IPS-20b (cell line): ENCODE results near the gene THAP5.

Experiments used
- H3K27ac ChIP-seq: one replicate; pipeline ENCODE4 v1.5.1; 2013; ENCODE audit warnings: low read length
- H3K27me3 ChIP-seq: 2 replicates; pipeline ENCODE4 v1.6.1; 2013; ENCODE audit warnings: mild to moderate bottlenecking, low read length, inconsistent platforms; ENCODE audit not compliant: insufficient read depth
- H3K36me3 ChIP-seq: 2 replicates; pipeline ENCODE4 v1.6.1; 2013; ENCODE audit warnings: low read depth, mild to moderate bottlenecking, inconsistent platforms, low read length, moderate library complexity; ENCODE audit not compliant: insufficient read depth
- H3K4me1 ChIP-seq: 2 replicates; pipeline ENCODE4 v1.6.1; 2013; ENCODE audit warnings: mild to moderate bottlenecking, control low read depth, inconsistent platforms, low read length, moderate library complexity; ENCODE audit not compliant: insufficient read depth
- H3K4me3 ChIP-seq: 2 replicates; pipeline ENCODE4 v1.5.1; 2013; ENCODE audit warnings: mild to moderate bottlenecking, low read length, inconsistent platforms
- H3K9ac ChIP-seq: 2 replicates; pipeline ENCODE4 v1.6.1; 2013; ENCODE audit warnings: low read depth, mild to moderate bottlenecking, inconsistent platforms, low read length, moderate library complexity
- H3K9me3 ChIP-seq: 2 replicates; pipeline ENCODE4 v1.6.1; 2013; ENCODE audit warnings: mild to moderate bottlenecking, low read depth, low read length, inconsistent platforms; ENCODE audit not compliant: insufficient read depth

Gene THAP5

DNA sequence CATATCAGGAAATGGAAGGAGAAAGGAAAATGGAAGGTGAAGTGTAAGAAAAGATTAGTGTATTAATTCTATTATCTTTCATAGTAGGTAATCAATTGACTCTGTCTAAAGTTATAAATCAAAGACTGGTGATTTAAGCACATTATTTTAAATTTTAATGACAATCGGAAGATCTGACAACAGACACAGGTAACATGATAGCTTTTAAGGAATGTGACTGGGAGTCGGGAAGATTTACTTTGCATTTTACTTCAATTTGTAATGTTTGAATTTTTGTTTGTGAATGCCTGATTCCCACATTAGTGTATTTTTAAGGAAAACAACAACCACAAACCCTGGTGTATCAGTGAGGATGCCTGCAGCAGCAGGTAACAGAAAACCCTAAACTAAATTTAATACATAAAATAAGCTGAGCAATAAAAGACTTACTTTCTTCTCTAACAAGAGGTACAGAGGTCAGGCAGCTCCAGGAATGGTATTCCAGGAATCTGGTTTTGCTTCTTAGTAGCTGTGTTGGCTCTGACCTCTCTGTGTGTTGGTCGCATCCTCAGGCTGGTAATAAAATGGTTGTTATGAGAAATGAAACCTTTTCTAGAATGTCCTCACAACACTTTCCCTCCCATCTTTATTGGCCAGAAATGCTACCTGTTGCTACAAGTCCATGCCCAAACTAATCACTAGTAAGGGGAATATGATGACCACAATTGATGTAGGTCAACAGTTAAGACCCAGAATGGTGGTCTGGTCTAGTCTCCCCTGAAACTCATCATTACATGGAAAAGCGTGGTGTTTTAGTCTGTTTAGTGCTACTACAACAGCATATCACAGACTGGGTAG, 12.4 kb upstream of the THAP5 start:
- H3K36me3 ChIP-seq, result peaks cover 15% of the 10 kb centered on the region
- H3K4me3 ChIP-seq, result peak overlapping the region; percentile 21
- H3K4me1 ChIP-seq, result peaks cover 13% of the 10 kb centered on the region; the same call in 1 of the 2 replicates
- no peaks in the 10 kb centered on the region for H3K27me3 ChIP-seq
- peaks cover 14% of the 10 kb centered on the region; the same call in 1 of the 2 replicates for H3K9me3 ChIP-seq
- no peak overlapping the region for H3K9ac ChIP-seq
- peak overlapping the region; percentile 40 for H3K27ac ChIP-seq

- peaks cover 14% of the 10 kb centered on the region; the same call in 1 of the 2 replicates for H3K9me3 ChIP-seq
- H3K27me3 ChIP-seq, result no peaks in the 10 kb centered on the region
- H3K27ac ChIP-seq, result no peak overlapping the region
- peaks cover 15% of the 10 kb centered on the region for H3K36me3 ChIP-seq
- H3K4me3 ChIP-seq, result no peak overlapping the region
- no peak overlapping the region for H3K9ac ChIP-seq
- H3K4me1 ChIP-seq, result peaks cover 13% of the 10 kb centered on the region; the same call in 1 of the 2 replicates
These were observed 10.8 kb upstream of the THAP5 start for GRCh38 chr7:108580298-108580697.

DNA sequence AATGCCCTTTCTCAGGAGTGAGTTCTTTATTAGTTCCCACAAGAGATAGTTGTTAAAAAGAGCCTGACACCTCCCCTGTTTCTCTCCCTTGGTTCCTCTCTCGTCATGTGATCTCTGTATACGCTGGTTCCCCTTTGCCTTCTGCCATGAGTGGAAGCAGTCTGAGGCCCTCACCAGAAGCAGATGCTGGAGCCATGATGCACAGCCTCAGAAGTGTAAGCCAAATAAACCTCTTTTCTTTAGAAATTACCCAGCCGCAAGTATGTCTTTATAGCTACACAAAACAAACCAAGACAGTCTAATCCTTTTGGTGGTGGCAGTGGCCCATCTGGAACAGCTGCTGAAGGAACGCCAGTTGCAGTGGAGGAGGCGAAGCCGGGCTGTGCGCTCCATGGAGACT, 9.4 kb upstream of the THAP5 start:
- H3K27ac ChIP-seq, result no peak overlapping the region
- no peaks in the 10 kb centered on the region for H3K27me3 ChIP-seq
- peaks cover 14% of the 10 kb centered on the region; the same call in 1 of the 2 replicates for H3K9me3 ChIP-seq
- H3K36me3 ChIP-seq, result peaks cover 24% of the 10 kb centered on the region
- H3K4me3 ChIP-seq, result no peak overlapping the region
- H3K4me1 ChIP-seq, result peaks cover 13% of the 10 kb centered on the region; the same call in 1 of the 2 replicates
- H3K9ac ChIP-seq, result no peak overlapping the region

DNA sequence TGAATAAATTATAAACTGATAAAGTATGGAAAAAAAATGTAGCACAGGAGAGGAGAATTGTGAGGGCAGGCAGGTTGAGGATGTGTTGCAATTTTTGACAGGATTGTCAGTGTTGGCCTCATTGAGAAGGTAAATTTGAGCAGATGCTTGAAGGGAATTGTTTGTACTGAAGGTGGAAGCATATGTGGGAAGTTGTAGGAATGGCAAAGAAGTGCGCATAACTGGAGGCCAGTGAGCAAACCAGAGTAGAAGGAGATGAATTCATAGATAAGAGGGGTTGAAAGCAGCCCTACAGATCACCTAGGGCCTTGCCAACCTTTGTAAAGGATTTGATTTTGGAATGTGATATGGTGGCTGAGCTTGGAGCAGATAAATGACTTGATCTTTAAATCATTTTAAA, 6.6 kb upstream of the THAP5 start:
- H3K27me3 ChIP-seq, result no peaks in the 10 kb centered on the region
- H3K4me3 ChIP-seq, result no peak overlapping the region
- no peak overlapping the region for H3K9ac ChIP-seq
- H3K9me3 ChIP-seq, result peaks cover 14% of the 10 kb centered on the region; the same call in 1 of the 2 replicates
- H3K4me1 ChIP-seq, result peaks cover 4% of the 10 kb centered on the region
- H3K27ac ChIP-seq, result no peak overlapping the region
- H3K36me3 ChIP-seq, result peaks cover 43% of the 10 kb centered on the region

GRCh38 chr7:108575156-108575555, 5.7 kb upstream of the THAP5 start:
- Histone ChIP-seq H3K36me3 (peaks cover 43% of the 10 kb centered on the region), H3K4me3 (no peak overlapping the region), H3K27ac (no peak overlapping the region), H3K4me1 (peaks cover 5% of the 10 kb centered on the region; the same call in 1 of the 2 replicates), H3K9me3 (peaks cover 12% of the 10 kb centered on the region; the same call in 1 of the 2 replicates), H3K9ac (no peak overlapping the region), H3K27me3 (no peaks in the 10 kb centered on the region)

DNA sequence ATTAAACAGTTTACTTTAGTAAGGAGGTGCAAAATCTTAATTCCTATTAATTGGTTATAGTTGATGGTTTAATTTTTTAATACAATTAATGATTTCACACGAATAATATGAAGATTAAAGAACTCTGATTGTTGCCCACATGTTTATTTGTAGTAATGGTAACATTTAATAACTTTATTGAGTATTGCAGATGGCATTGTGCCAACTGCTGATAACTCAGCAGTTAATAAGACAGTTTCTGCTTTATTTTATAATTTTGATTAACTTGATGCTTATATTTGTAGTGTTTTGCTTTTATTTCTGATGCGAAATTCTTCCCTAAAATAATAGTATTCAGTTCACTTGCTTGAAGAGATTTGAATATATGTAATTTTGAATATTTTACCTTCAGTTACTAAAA, 3.0 kb upstream of the THAP5 start:
- Histone ChIP-seq H3K9me3 (no peaks in the 10 kb centered on the region), H3K4me3 (no peak overlapping the region), H3K27me3 (no peaks in the 10 kb centered on the region), H3K36me3 (peaks cover 31% of the 10 kb centered on the region), H3K27ac (no peak overlapping the region), H3K9ac (no peak overlapping the region), H3K4me1 (peaks cover 15% of the 10 kb centered on the region)

DNA sequence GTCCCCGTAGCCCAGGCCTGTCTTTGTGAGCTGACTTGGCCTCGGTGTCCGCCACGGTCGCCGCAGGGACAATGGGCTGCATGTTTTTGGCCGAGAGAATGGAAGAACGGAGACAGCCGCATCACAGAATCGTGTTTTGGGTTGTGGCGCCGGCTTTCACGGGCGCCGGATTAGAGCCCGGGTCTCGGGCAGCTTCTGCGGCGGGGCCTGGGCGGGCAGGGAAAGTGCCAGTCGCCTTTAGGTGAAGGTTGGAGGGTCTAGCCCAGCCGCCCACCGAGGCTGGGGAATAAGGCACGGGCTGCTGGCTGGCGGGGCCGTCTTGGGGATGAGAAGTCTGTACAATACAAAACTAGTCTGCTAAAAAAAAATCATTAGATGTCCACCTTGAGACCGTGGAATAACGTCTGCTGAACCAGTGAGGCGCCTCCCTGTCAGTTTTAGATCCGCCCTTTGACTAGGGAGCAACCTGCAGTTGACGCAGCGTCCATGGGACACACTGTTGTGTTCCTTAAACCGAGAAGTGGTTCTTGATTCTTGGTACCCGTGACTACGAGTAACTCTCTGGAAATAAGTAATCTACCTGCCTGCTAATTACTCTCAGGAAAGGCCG, 745 bp upstream of the THAP5 start:
- Histone ChIP-seq H3K36me3 (peaks cover 36% of the 10 kb centered on the region), H3K4me1 (peaks cover 15% of the 10 kb centered on the region), H3K4me3 (peak overlapping the region; percentile 94)

GRCh38 chr7:108568801-108569380, 615 bp downstream of the THAP5 start:
- H3K9ac ChIP-seq, result peak overlapping the region; percentile 97
- no peaks in the 10 kb centered on the region for H3K27me3 ChIP-seq
- peaks cover 40% of the 10 kb centered on the region for H3K36me3 ChIP-seq
- H3K9me3 ChIP-seq, result no peaks in the 10 kb centered on the region
- peak overlapping the region; percentile 78 for H3K27ac ChIP-seq
- H3K4me1 ChIP-seq, result peaks cover 15% of the 10 kb centered on the region
- peak overlapping the region; percentile 94 for H3K4me3 ChIP-seq

More for the DNA sequence above, 745 bp upstream of the THAP5 start:
- no peaks in the 10 kb centered on the region for H3K9me3 ChIP-seq
- H3K9ac ChIP-seq, result peak overlapping the region; percentile 90
- no peak overlapping the region for H3K27ac ChIP-seq
- no peaks in the 10 kb centered on the region for H3K27me3 ChIP-seq

- H3K27me3 ChIP-seq, result no peaks in the 10 kb centered on the region
- H3K36me3 ChIP-seq, result peaks cover 29% of the 10 kb centered on the region
- no peak overlapping the region for H3K9ac ChIP-seq
- no peaks in the 10 kb centered on the region for H3K9me3 ChIP-seq
- H3K4me3 ChIP-seq, result no peak overlapping the region
- H3K4me1 ChIP-seq, result peaks cover 11% of the 10 kb centered on the region
- no peak overlapping the region for H3K27ac ChIP-seq
These were observed 3.5 kb downstream of the THAP5 start for GRCh38 chr7:108565987-108566386.

DNA sequence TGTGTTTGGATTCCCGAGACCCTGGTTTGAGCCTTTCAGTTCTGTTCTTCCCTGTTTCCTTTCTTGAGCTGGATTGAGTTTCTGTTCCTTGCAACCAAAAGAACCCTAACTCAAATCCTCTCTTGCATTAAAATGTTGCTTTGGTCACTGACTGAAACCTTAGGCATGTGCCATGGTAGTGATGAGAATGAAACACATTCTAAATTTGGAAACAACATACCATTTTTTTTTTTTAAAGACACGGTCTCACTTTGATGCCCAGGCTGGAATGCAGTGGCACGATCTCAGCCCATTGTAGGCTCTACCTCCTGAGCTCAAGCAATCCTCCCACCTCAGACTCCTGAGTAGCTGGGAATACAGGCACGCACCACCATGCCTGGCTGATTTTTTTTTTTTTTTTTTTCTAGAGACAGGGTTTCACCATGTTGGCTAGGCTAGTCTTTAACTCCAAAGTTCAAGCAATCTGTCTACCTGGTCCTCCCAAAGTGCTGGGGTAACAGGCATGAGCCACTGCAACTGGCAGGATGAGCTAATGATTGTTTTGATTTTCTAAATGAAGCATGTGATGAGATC, 8.4 kb downstream of the THAP5 start:
- Histone ChIP-seq H3K27ac (no peak overlapping the region), H3K36me3 (peaks cover 29% of the 10 kb centered on the region), H3K9ac (no peak overlapping the region; the same call in 1 of the 2 replicates), H3K27me3 (no peaks in the 10 kb centered on the region), H3K4me3 (no peak overlapping the region), H3K4me1 (no peaks in the 10 kb centered on the region), H3K9me3 (peaks cover 19% of the 10 kb centered on the region)

- Histone ChIP-seq H3K9me3 (peaks cover 22% of the 10 kb centered on the region), H3K4me3 (no peak overlapping the region), H3K27ac (no peak overlapping the region), H3K9ac (no peak overlapping the region), H3K36me3 (peaks cover 12% of the 10 kb centered on the region), H3K4me1 (no peaks in the 10 kb centered on the region), H3K27me3 (no peaks in the 10 kb centered on the region)
These were observed 10.3 kb downstream of the THAP5 start for GRCh38 chr7:108559253-108559652.
